Progenitor cell of endocrine pancreas (in vitro differentiated cells): ENCODE measurements around the gene FUBP1. TPM values are rescaled to one million over a fixed set of nuclear protein-coding genes. Genes with fewer than 3 reads are reported as not detected.

Experiments
- DNase-seq: peaks from one replicate; pipeline ENCODE4 v3.0.0; 2021; ENCODE audit warnings: low spot score; ENCODE audit not compliant: unreplicated experiment
- H3K27ac Mint-ChIP-seq: 2 replicates; pipeline ENCODE4 v1.8.0; 2021; ENCODE audit warnings: mild to moderate bottlenecking, moderate library complexity, mixed read lengths
- H3K27me3 Mint-ChIP-seq: 2 replicates; pipeline ENCODE4 v1.8.0; 2021; ENCODE audit warnings: mixed read lengths
- H3K36me3 Mint-ChIP-seq: 2 replicates; pipeline ENCODE4 v1.8.0; 2022; ENCODE audit warnings: mixed read lengths; ENCODE audit not compliant: insufficient read depth
- H3K4me1 Mint-ChIP-seq: 2 replicates; pipeline ENCODE4 v1.8.0; 2021; ENCODE audit warnings: low read depth, mixed read lengths
- H3K4me3 Mint-ChIP-seq: 2 replicates; pipeline ENCODE4 v1.8.0; 2021; ENCODE audit warnings: low read depth, mild to moderate bottlenecking, moderate library complexity, mixed read lengths
- H3K9me3 Mint-ChIP-seq: 2 replicates; pipeline ENCODE4 v1.8.0; 2021; ENCODE audit warnings: low read depth, mixed read lengths
- CTCF ChIP-seq: fragments of 200-600 bp; sonication (generic); IDR thresholded peaks from one replicate; pipeline ENCODE4 v1.5.0; 2021; ENCODE audit warnings: antibody characterized with exemption, mild to moderate bottlenecking; ENCODE audit not compliant: unreplicated experiment
- total RNA-seq: library from RNA; stranded (reverse); gene quantifications from 2 replicates; pipeline ENCODE4 v1.2.1, GENCODE V29; 2021

FUBP1 gene
- total RNA-seq, 1 donor from 2014 or later, result 259 TPM

DNA sequence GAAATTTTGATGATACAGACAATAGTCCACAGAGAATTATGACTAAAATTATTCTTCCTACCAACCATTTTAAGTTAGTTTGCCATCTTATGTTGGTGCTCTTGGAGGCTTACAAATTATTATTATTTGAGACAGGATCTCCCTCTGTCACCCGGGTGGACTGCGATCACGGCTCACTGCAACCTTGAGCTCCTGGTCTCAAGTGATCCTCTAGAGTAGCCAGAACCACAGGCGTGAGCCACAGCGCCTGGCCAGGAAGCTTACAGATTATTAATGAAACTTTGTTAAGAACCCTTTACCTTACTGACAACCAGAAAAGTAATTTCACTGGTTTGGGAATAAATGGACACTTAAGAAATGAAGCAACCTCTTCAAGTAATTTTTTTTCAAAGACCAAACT, 17.9 kb upstream of the FUBP1 start:
- H3K4me3 Mint-ChIP-seq, result no peak overlapping the region
- H3K27ac Mint-ChIP-seq, result no peak overlapping the region
- peaks cover 7% of the 10 kb centered on the region for H3K36me3 Mint-ChIP-seq
- DNase-seq, result no peak
- H3K27me3 Mint-ChIP-seq, result no peaks in the 10 kb centered on the region
- no peaks in the 10 kb centered on the region for H3K9me3 Mint-ChIP-seq
- H3K4me1 Mint-ChIP-seq, result peaks cover 5% of the 10 kb centered on the region
- TF ChIP-seq CTCF, result no peak

- Mint-ChIP-seq H3K4me3 (no peak overlapping the region), H3K27ac (no peak overlapping the region)
These were observed 15.3 kb upstream of the FUBP1 start for GRCh38 chr1:77994117-77994705.

DNA sequence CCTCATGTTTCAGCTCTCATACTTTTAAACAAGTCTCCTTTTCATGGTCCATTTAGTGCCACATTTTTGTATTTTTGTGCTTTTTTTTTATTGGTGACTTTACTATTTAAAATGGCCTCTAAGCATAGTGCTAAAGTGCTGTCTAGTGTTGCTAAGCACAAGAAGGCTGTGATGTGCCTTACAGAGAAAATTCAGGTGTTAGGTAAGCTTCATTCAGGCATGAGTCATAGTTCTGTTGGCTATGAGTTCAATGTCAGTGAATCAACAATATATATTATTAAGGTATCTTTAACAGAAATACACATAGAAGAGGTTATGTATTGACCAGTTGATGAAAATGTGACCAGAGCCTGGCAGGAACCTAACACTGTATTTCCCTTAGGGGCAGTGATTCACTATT, 12.8 kb upstream of the FUBP1 start:
- no peaks in the 10 kb centered on the region for H3K27me3 Mint-ChIP-seq
- no peaks in the 10 kb centered on the region for H3K9me3 Mint-ChIP-seq
- no peak overlapping the region for H3K4me3 Mint-ChIP-seq
- TF ChIP-seq CTCF, result no peak
- no peak overlapping the region for H3K27ac Mint-ChIP-seq
- H3K4me1 Mint-ChIP-seq, result peaks cover 1% of the 10 kb centered on the region
- peaks cover 15% of the 10 kb centered on the region for H3K36me3 Mint-ChIP-seq
- no peak for DNase-seq

More at GRCh38 chr1:77994117-77994705, 15.3 kb upstream of the FUBP1 start:
- TF ChIP-seq CTCF, result no peak
- H3K9me3 Mint-ChIP-seq, result no peaks in the 10 kb centered on the region
- DNase-seq, result no peak
- peaks cover 6% of the 10 kb centered on the region for H3K4me1 Mint-ChIP-seq
- no peaks in the 10 kb centered on the region for H3K27me3 Mint-ChIP-seq
- peaks cover 16% of the 10 kb centered on the region for H3K36me3 Mint-ChIP-seq

- Mint-ChIP-seq H3K4me1 (peaks cover 10% of the 10 kb centered on the region), H3K27me3 (no peaks in the 10 kb centered on the region), H3K9me3 (no peaks in the 10 kb centered on the region), H3K27ac (no peak overlapping the region), H3K36me3 (peaks cover 15% of the 10 kb centered on the region), H3K4me3 (no peak overlapping the region)
- TF ChIP-seq CTCF, result no peak
- DNase-seq, result no peak
These were observed 11.8 kb upstream of the FUBP1 start for GRCh38 chr1:77990629-77991204.

GRCh38 chr1:77989744-77990143, 10.9 kb upstream of the FUBP1 start:
- Mint-ChIP-seq H3K27ac (no peak overlapping the region), H3K4me3 (no peak overlapping the region), H3K4me1 (peaks cover 19% of the 10 kb centered on the region), H3K36me3 (peaks cover 13% of the 10 kb centered on the region), H3K9me3 (no peaks in the 10 kb centered on the region), H3K27me3 (no peaks in the 10 kb centered on the region)
- TF ChIP-seq CTCF, result no peak
- DNase-seq, result no peak
